Measurements from ENCODE around the gene EPS8L3.

The EPS8L3 gene

DNA sequence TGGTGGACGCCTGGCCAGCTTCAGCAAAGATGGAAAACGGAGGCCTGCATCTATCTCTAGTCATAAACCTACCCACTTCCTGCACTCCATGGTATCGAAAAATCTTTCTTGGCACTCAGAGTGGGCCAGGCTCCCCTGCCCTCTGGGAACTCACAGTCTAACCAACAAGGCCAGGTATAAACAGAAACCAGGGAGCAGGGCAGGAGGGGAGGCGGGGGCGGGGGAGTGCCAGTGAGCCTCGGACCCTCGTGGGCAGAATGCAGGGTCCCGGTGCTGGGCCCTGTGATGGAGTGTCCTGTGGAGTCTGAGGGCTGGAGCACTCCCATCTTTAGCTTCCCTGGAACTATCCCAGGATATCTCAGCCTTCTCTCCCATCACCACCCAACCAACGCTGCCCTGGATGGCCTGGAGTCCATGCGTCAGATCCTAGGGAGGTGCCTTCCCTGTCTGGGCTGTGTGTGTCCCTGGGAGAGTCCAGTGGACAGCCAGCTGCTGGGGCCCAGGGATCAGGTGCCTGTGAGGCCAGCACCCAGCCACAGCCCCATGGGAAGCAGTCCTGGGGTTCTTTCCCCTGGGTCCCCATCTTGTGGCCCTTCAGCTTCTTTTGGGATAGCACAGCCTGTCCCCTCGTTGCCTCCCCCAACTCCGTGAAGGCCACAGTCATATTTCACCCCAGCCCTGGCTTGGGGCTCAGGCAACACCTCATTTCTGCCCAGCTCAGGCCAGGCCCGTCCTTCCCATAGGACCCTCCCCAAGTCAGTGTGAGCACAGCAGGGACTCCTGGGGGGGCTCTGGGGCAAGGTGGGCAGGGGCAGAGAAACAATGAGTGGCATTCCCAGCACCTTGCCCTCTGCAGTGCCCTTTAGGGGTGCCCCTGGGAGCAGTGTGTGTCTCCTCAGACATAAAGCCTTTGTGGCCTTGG lies 1.1 kb upstream of the EPS8L3 start:
- DNase-seq (ENCODE audit: low spot score): no peak

GRCh38 chr1:109762821-109763645 lies 690 bp downstream of the EPS8L3 start:
- DNase-seq (ENCODE audit: low spot score): no peak
- TF ChIP-seq, protein P1, sequence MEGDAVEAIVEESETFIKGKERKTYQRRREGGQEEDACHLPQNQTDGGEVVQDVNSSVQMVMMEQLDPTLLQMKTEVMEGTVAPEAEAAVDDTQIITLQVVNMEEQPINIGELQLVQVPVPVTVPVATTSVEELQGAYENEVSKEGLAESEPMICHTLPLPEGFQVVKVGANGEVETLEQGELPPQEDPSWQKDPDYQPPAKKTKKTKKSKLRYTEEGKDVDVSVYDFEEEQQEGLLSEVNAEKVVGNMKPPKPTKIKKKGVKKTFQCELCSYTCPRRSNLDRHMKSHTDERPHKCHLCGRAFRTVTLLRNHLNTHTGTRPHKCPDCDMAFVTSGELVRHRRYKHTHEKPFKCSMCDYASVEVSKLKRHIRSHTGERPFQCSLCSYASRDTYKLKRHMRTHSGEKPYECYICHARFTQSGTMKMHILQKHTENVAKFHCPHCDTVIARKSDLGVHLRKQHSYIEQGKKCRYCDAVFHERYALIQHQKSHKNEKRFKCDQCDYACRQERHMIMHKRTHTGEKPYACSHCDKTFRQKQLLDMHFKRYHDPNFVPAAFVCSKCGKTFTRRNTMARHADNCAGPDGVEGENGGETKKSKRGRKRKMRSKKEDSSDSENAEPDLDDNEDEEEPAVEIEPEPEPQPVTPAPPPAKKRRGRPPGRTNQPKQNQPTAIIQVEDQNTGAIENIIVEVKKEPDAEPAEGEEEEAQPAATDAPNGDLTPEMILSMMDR (IDR thresholded peaks at IDR 0.05; ENCODE audit: extremely low read depth, missing control alignments): no peak

More for the DNA sequence above, 1.1 kb upstream of the EPS8L3 start:
- TF ChIP-seq, protein P1 (IDR thresholded peaks at IDR 0.05; ENCODE audit: extremely low read depth, missing control alignments): no peak

DNA sequence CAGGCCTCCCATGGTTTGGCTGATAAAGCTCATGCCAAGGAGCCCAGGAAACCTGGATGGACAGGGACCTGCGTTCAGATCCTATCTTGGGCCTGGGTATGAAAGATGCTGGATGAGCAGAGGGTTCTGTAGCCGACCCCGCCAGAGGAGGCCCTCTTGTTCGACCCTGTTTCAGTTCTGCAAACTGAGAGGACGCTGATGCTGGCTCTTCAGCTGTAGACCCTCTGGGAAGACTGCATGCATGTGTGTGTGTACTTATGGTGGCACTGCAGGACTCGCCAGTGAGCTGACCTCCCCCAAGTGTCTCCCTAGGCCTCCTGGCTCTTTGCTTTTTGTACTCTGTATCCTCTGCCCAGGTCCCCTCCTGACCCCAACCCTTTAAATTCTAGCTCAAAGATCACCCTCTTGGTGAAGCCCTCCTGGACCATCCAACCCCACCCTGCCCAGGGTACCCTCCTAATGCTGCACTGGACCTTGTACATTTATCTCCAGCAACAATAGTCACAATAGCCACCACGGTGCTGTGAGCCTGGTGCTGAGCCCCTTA lies 1.6 kb downstream of the EPS8L3 start:
- TF ChIP-seq, protein P1 (IDR thresholded peaks at IDR 0.05; ENCODE audit: extremely low read depth, missing control alignments): no peak
- DNase-seq (ENCODE audit: low spot score): no peak

GRCh38 chr1:109761227-109762038 lies 2.3 kb downstream of the EPS8L3 start:
- DNase-seq (ENCODE audit: low spot score): no peak
- TF ChIP-seq, protein P1 (IDR thresholded peaks at IDR 0.05; ENCODE audit: extremely low read depth, missing control alignments): no peak

GRCh38 chr1:109760581-109761226 lies 3.0 kb downstream of the EPS8L3 start:
- TF ChIP-seq, protein P1 (IDR thresholded peaks at IDR 0.05; ENCODE audit: extremely low read depth, missing control alignments): no peak
- no peak for DNase-seq (ENCODE audit: low spot score)

DNA sequence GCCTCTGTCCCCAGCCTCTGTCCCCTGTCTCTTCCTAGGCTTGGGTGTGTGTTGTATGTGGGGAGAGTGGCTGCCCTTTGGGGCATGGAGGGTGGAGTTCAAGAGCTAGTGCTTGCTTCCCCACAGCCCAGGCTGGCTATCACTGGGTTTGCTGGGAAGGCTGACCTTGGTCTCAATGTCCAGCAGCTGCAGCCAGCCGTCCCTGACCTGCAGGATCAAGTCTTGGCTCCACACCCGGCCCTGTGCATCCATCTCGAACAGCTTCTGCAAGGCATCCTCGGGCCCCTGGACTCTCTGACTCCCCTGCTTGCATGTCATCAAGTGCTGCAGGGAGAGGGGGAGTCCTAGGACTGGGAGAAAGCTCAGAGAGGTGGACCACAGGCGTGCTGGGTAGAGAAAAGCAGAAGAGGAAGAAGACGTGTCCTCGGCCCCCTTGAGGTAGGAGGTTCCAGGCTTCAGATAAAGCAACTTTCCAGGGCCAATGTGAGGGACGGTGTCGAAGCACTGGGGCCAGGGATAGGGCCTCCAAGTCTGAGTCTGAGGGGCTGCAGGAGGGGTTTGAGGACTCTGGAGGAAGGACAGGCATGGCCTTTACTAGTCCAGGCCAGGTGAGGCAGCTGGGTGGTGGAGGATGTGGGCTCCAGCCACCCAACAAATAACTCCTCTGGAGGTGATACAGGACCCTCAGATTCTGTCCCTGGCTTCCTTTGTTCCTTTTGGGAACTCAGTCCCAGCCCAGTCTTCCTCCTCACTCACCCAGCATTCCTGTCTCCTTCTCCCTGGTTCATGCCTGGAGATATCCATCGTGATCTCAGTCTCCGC lies 4.0 kb downstream of the EPS8L3 start:
- TF ChIP-seq, protein P1 (IDR thresholded peaks at IDR 0.05; ENCODE audit: extremely low read depth, missing control alignments): no peak
- DNase-seq (ENCODE audit: low spot score): no peak
